Ascending aorta (tissue), 2 donors: ENCODE results near the gene REV1. TPM values are rescaled to one million over a fixed set of nuclear protein-coding genes. Genes with fewer than 3 reads are reported as not detected.

ENCODE experiments used
- DNase-seq, 2 donors: peaks; one replicate each; pipeline ENCODE4 v3.0.0-alpha.2; 2019; ENCODE audit warnings: low spot score in 2 of 2
- H3K27ac ChIP-seq, 2 donors: fragments of 200-600 bp; sonication (generic); one replicate each; pipeline ENCODE4 v1.5.1; 2016 to 2017; ENCODE audit warnings: mild to moderate bottlenecking in 1 of 2
- H3K27me3 ChIP-seq: fragments of 200-600 bp; sonication (generic); one replicate; pipeline ENCODE4 v1.5.1; 2017
- H3K36me3 ChIP-seq, 2 donors: fragments of 200-600 bp; sonication (generic); one replicate each; pipeline ENCODE4 v1.5.1; 2016
- H3K4me1 ChIP-seq, 2 donors: fragments of 200-600 bp; sonication (generic); one replicate each; pipeline ENCODE4 v1.5.1; 2016 to 2017; ENCODE audit warnings: mild to moderate bottlenecking in 1 of 2
- H3K4me3 ChIP-seq, 2 donors: fragments of 200-600 bp; sonication (generic); one replicate each; pipeline ENCODE4 v1.5.1; 2016 to 2017; ENCODE audit warnings: mild to moderate bottlenecking in 1 of 2
- H3K9me3 ChIP-seq, 2 donors: fragments of 200-600 bp; sonication (generic); one replicate each; pipeline ENCODE4 v1.5.1; 2016
- intact Hi-C: fragments of 100-400 bp; cut with DNase I; formaldehyde crosslinking; loops from one replicate; pipeline ENCODE4 v1.15.1; 2023
- total RNA-seq: library from RNA; depleted of rRNA; stranded (reverse); fragments of >200 nt; gene quantifications from one replicate; pipeline ENCODE4 v1.1.0, GENCODE V29; 2016
- TF ChIP-seq, protein P1 (sequence below), 3 experiments: fragments of 200-600 bp in 2 of 3; fragments of 450-650 bp in 1 of 3; sonication (generic) in 2 of 3; IDR thresholded peaks; one replicate each; pipeline ENCODE4 v1.5.1; 2016 to 2019; ENCODE audit warnings: antibody characterized with exemption in 3 of 3, mild to moderate bottlenecking in 1 of 3, moderate library complexity in 1 of 3

The REV1 gene
- total RNA-seq, 1 donor from 2014 or later, result 26.8 TPM

- DNase-seq, result no peak
- H3K27ac ChIP-seq, result no peak overlapping the region
- intact Hi-C loops, result no loop called here
- H3K9me3 ChIP-seq, result no peaks in the 10 kb centered on the region
- H3K4me1 ChIP-seq, result no peaks in the 10 kb centered on the region
- TF ChIP-seq, protein P1, sequence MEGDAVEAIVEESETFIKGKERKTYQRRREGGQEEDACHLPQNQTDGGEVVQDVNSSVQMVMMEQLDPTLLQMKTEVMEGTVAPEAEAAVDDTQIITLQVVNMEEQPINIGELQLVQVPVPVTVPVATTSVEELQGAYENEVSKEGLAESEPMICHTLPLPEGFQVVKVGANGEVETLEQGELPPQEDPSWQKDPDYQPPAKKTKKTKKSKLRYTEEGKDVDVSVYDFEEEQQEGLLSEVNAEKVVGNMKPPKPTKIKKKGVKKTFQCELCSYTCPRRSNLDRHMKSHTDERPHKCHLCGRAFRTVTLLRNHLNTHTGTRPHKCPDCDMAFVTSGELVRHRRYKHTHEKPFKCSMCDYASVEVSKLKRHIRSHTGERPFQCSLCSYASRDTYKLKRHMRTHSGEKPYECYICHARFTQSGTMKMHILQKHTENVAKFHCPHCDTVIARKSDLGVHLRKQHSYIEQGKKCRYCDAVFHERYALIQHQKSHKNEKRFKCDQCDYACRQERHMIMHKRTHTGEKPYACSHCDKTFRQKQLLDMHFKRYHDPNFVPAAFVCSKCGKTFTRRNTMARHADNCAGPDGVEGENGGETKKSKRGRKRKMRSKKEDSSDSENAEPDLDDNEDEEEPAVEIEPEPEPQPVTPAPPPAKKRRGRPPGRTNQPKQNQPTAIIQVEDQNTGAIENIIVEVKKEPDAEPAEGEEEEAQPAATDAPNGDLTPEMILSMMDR (IDR thresholded peaks at IDR 0.05), result no peak
- H3K4me3 ChIP-seq, result no peak overlapping the region
- peaks cover 68 to 89% of the 10 kb centered on the region in 2 donors for H3K36me3 ChIP-seq
- H3K27me3 ChIP-seq, result no peaks in the 10 kb centered on the region
Measured at GRCh38 chr2:99395589-99396130, 94.2 kb downstream of the REV1 start.

DNA sequence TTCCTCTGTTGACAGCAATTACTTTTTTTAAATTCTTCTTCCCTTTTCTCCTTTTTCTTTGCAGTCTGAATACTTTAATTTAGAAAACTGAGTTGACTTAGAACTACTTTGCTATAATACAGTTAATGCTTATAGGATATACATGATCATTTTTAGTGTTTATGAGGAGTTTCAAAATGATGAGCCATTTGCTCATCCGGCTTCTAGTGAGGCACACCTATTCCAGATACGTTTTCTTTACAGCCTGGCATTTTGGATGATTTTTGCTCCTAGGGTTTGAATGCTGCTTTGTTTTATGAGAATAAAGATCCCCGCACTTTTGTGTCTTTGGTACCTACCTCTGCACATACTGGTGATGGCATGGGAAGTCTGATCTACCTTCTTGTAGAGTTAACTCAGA, 99.9 kb downstream of the REV1 start:
- Histone ChIP-seq H3K9me3 (no peaks in the 10 kb centered on the region), H3K4me1 (peaks cover 0 to 3% of the 10 kb centered on the region in 2 donors), H3K4me3 (no peak overlapping the region), H3K27me3 (no peaks in the 10 kb centered on the region), H3K36me3 (peaks cover 25 to 42% of the 10 kb centered on the region in 2 donors), H3K27ac (peak overlapping the region; percentile 41 to 45)
- DNase-seq, result no peak
- intact Hi-C loops, result loop anchor here (5.0 kb wide), 1 partner anchor 53 kb away; the partner anchor contains the start of genes EIF5B and TXNDC9
- TF ChIP-seq, protein P1 (IDR thresholded peaks at IDR 0.05), result no peak

DNA sequence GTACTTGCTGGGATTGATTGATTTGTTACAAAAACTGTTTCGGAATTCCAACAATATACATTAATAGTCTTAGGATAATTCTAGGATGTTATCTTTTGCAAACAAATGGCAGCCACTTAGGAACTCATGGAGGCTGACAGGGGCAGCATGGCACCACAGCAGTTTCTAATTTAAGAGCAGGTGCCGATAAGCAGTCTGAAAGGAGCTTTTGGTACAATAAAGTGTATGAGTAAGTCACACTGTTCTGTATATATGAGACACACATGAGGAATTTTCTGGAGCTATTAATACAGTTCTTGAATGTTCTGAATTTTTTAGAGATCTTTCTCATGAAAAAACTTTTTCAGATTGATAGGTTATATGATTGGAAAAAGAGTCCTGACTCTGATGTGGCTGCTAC, 100.4 kb downstream of the REV1 start:
- Histone ChIP-seq H3K9me3 (no peaks in the 10 kb centered on the region), H3K4me3 (no peak overlapping the region), H3K27ac (peak overlapping the region; percentile 41 to 64), H3K27me3 (no peaks in the 10 kb centered on the region), H3K36me3 (peaks cover 22 to 42% of the 10 kb centered on the region in 2 donors), H3K4me1 (peaks cover 0 to 3% of the 10 kb centered on the region in 2 donors)
- TF ChIP-seq, protein P1 (IDR thresholded peaks at IDR 0.05), result no peak
- intact Hi-C loops, result loop anchor here (5.0 kb wide), 1 partner anchor 52 kb away; the partner anchor contains the start of genes EIF5B and TXNDC9
- DNase-seq, result no peak

GRCh38 chr2:99388892-99389291, 100.9 kb downstream of the REV1 start:
- no peak overlapping the region for H3K4me3 ChIP-seq
- peak overlapping the region; percentile 41 to 64 for H3K27ac ChIP-seq
- H3K9me3 ChIP-seq, result no peaks in the 10 kb centered on the region
- H3K4me1 ChIP-seq, result peaks cover 0 to 3% of the 10 kb centered on the region in 2 donors
- H3K36me3 ChIP-seq, result peaks cover 21 to 40% of the 10 kb centered on the region in 2 donors
- intact Hi-C loops, result loop anchor here (5.0 kb wide), 1 partner anchor 52 kb away; the partner anchor contains the start of genes EIF5B and TXNDC9
- TF ChIP-seq, protein P1 (IDR thresholded peaks at IDR 0.05), result no peak
- no peaks in the 10 kb centered on the region for H3K27me3 ChIP-seq
- DNase-seq, result no peak

DNA sequence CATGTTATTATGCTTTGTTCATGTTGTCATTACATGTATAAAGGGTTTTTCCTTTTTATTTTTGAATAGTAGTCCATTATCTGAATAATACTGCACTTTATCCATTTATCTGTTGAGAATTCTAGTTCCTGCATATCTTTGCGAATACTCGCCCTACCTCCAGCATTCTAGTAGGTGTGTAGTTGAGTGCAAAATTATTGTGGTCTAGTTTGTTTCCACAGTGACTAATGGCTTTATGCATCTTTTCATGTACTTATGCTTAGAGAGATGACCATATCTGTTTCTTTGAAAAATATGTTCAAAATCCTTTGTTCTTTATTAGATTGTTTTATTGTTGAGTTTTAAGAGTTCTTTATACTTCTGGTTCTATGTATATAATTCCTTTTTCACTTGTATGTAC, 103.8 kb downstream of the REV1 start:
- Histone ChIP-seq H3K9me3 (no peaks in the 10 kb centered on the region), H3K4me3 (no peak overlapping the region), H3K4me1 (peaks cover 0 to 3% of the 10 kb centered on the region in 2 donors), H3K27ac (no peak overlapping the region), H3K27me3 (no peaks in the 10 kb centered on the region), H3K36me3 (peaks cover 21 to 37% of the 10 kb centered on the region in 2 donors)
- TF ChIP-seq, protein P1 (IDR thresholded peaks at IDR 0.05), result no peak
- intact Hi-C loops, result loop anchor here (5.0 kb wide), 1 partner anchor 49 kb away; the partner anchor contains the start of genes EIF5B and TXNDC9
- no peak for DNase-seq
